GM13977 (cell line): ENCODE data around the gene DAO.

Experiments used
- DNase-seq: peaks from one replicate; pipeline ENCODE4 v3.0.0; 2012; ENCODE audit warnings: low spot score
- CTCF ChIP-seq: IDR thresholded peaks from 2 replicates; pipeline ENCODE4 v1.5.1; 2012; ENCODE audit warnings: mild to moderate bottlenecking, control low read depth; ENCODE audit not compliant: insufficient read depth; ENCODE audit errors: extremely low read depth, missing control alignments
- in situ Hi-C: fragments of 300-500 bp; cut with MboI; formaldehyde crosslinking; loops from one replicate; pipeline ENCODE4 v1.12.0; 2022; ENCODE audit warnings: low sequenced_read_pairs, low pct_unique_long_range_greater_than_20kb, mixed read lengths, inconsistent platforms; ENCODE audit not compliant: unreplicated experiment

Gene DAO

DNA sequence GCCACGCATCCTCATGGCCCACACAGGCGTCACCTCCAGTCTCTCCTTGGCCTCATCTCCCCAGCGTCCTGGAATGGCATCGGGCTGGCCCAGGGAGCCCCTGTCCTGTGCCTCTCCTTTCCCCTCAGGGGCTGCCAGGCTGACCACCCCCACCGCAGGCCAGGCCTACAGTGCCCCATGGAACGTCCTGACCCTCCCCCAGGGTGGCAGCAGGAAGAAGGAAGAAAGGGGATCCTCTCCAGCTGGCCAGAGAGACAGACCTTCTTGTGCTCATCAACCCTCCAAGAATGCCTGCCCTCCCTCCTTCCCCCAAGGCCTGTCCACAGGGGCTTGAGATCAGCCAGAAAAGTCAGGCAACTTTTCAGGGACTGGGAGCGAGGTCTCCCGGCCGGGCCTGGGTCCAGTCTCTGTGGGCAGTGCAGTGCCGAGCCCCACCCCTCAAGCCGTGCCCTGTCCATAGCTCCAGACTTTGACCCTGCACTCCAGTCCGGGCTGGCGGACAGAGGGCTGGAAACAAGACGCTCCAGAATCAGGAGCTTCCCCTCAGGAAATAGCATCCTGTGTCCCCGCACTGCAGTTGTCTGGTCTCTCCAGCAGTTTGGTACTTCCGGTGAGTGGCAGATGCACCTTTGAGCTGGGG lies at the start of gene DAO:
TSS of gene DAO (plus strand) at position 478 of the 640 bp plus-strand sequence. CDS start 4,915 bp downstream, outside the sequence.
- in situ Hi-C loops = no loop called here
- no peak for TF ChIP-seq CTCF
- no peak for DNase-seq

DNA sequence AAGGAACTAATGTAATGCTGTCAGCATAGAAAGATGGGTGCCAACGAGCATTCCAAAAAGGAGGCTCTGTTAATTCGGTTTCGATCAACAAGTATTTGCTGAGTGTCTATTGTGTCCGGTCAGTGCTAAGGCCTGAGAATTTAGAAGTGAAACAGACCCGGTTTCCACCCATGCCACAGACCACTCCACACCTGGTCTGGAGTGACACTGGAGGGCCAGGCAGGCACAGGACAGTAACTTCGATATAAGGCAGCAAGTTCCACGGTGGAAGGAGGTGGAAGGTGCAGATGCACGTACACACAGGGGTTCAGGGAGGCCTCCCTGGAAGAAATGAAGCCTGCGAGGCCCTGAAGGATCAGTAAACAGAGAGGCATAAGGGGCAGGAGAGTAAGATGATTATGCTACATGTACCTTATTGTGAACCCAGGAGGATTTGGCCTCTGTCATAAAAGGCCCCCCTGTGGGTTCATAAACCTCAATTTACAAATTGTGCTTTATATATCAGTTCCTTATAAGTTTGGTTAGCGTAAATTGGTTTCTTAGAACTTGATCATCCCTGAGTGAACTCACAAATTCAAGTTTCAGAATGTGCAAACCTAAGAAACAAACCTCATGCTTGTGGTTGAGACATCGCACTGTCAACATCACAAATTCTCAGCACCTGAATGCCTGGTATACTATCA lies 48.4 kb upstream of the DAO start:
- DNase-seq = peak; percentile 64
- in situ Hi-C loops = no loop called here
- TF ChIP-seq CTCF = no peak

DNA sequence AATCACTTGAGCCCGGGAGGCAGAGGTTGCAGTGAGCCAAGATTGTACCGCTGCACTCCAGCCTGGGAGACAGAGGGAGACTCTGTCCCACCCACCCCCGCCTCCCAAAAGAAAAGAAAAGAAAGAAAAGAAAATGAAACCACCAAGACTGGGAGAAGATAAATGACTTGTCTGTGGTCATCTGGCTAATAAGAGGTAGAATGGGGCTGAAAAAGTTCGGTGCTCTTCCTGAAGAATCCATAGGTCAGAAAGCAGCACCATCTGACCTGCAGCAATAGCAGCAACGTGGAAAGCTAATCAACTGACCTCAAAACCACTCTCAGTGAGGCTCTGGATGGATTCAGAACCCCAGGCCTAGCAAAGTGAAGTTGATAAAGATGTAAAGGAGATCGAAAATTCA lies 47.7 kb upstream of the DAO start:
- no peak for DNase-seq
- in situ Hi-C loops = no loop called here
- no peak for TF ChIP-seq CTCF

GRCh38 chr12:108832730-108833354 lies 47.0 kb upstream of the DAO start:
- no peak for DNase-seq
- TF ChIP-seq CTCF = no peak
- in situ Hi-C loops = no loop called here

- in situ Hi-C loops = no loop called here
- DNase-seq = no peak
These were observed 46.5 kb upstream of the DAO start for GRCh38 chr12:108833355-108833733.

GRCh38 chr12:108833757-108834472 lies 46.0 kb upstream of the DAO start:
- no peak for TF ChIP-seq CTCF
- DNase-seq = no peak
- in situ Hi-C loops = no loop called here

More at GRCh38 chr12:108833355-108833733, 46.5 kb upstream of the DAO start:
- TF ChIP-seq CTCF = no peak
